Liver (tissue), 9 donors: ENCODE results near the gene PODXL2. TPM values are rescaled to one million over a fixed set of nuclear protein-coding genes. Genes with fewer than 3 reads are reported as not detected.

Experiments used
- DNase-seq: peaks from one replicate; pipeline ENCODE4 v3.0.0-alpha.2; 2017; ENCODE audit warnings: low spot score
- H3K27ac ChIP-seq, 2 donors: one replicate each; pipeline ENCODE4 v1.7.0; 2013; ENCODE audit warnings: inconsistent platforms in 2 of 2, low read length in 2 of 2, control low read depth in 1 of 2, low read depth in 1 of 2, mild to moderate bottlenecking in 1 of 2
- H3K27me3 ChIP-seq, 4 donors: one replicate each; pipeline versions ENCODE4 v1.6.1 to v1.7.0; 2013; ENCODE audit warnings: low read length in 3 of 4, inconsistent platforms in 1 of 4, mild to moderate bottlenecking in 1 of 4, moderate library complexity in 1 of 4; ENCODE audit not compliant: control insufficient read depth in 4 of 4, insufficient read depth in 4 of 4
- H3K36me3 ChIP-seq, 4 donors: one replicate each; pipeline versions ENCODE4 v1.6.1 to v1.7.0; 2013; ENCODE audit warnings: low read length in 3 of 4, mild to moderate bottlenecking in 3 of 4, low read depth in 1 of 4, moderate library complexity in 1 of 4; ENCODE audit not compliant: control insufficient read depth in 4 of 4, insufficient read depth in 3 of 4
- H3K4me1 ChIP-seq, 4 donors: one replicate each; pipeline versions ENCODE4 v1.6.1 to v1.7.0; 2013; ENCODE audit warnings: low read length in 3 of 4, mild to moderate bottlenecking in 3 of 4, moderate library complexity in 1 of 4; ENCODE audit not compliant: control insufficient read depth in 4 of 4, insufficient read depth in 4 of 4
- H3K4me3 ChIP-seq, 3 donors: one replicate each; pipeline versions ENCODE4 v1.6.1 to v1.7.0; 2013; ENCODE audit warnings: low read length in 3 of 3, control low read depth in 1 of 3, low read depth in 1 of 3, mild to moderate bottlenecking in 1 of 3
- H3K9ac ChIP-seq, 2 donors: one replicate each; pipeline ENCODE4 v1.7.0; 2013; ENCODE audit warnings: low read length in 2 of 2, mild to moderate bottlenecking in 2 of 2, moderate library complexity in 2 of 2, control low read depth in 1 of 2, low read depth in 1 of 2
- H3K9me3 ChIP-seq, 4 donors: one replicate each; pipeline versions ENCODE4 v1.6.1 to v1.7.0; 2013; ENCODE audit warnings: low read length in 3 of 4; ENCODE audit not compliant: control insufficient read depth in 4 of 4
- CTCF ChIP-seq: fragments of 150-350 bp; IDR thresholded peaks from 2 replicates; pipeline ENCODE4 v1.5.1; 2017; ENCODE audit warnings: improper control_type of control experiment, low read depth, low read length; ENCODE audit not compliant: missing input control
- EGR1 ChIP-seq, 2 donors: IDR thresholded peaks; 2 replicates each; pipeline ENCODE4 v1.6.1; 2016 to 2018; ENCODE audit warnings: antibody characterized with exemption in 2 of 2, low read depth in 2 of 2
- FOXA1 ChIP-seq: IDR thresholded peaks from 2 replicates; pipeline ENCODE4 v1.6.1; 2016; ENCODE audit warnings: antibody characterized with exemption
- FOXA2 ChIP-seq: IDR thresholded peaks from 2 replicates; pipeline ENCODE4 v1.6.1; 2016; ENCODE audit warnings: antibody characterized with exemption
- GABPA ChIP-seq, 2 donors: IDR thresholded peaks in 1 of 2; conservative IDR thresholded peaks in 1 of 2; 2 replicates each; pipeline ENCODE4 v1.6.1; 2016; ENCODE audit warnings: antibody characterized with exemption in 2 of 2, mild to moderate bottlenecking in 1 of 2, moderate library complexity in 1 of 2
- HNF4G ChIP-seq: IDR thresholded peaks from 2 replicates; pipeline ENCODE4 v1.6.1; 2016; ENCODE audit warnings: antibody characterized with exemption
- MAX ChIP-seq: IDR thresholded peaks from 2 replicates; pipeline ENCODE4 v1.6.1; 2016; ENCODE audit warnings: antibody characterized with exemption
- NR2F2 ChIP-seq: IDR thresholded peaks from 2 replicates; pipeline ENCODE4 v1.6.1; 2016; ENCODE audit warnings: antibody characterized with exemption
- RAD21 ChIP-seq, 2 donors: IDR thresholded peaks; 2 replicates each; pipeline ENCODE4 v1.6.1; 2016; ENCODE audit warnings: antibody characterized with exemption in 2 of 2, mild to moderate bottlenecking in 2 of 2
- REST ChIP-seq: IDR thresholded peaks from 2 replicates; pipeline ENCODE4 v1.6.1; 2016; ENCODE audit warnings: antibody characterized with exemption, mild to moderate bottlenecking
- RXRA ChIP-seq, 2 donors: IDR thresholded peaks; 2 replicates each; pipeline ENCODE4 v1.6.1; 2017 to 2018; ENCODE audit warnings: antibody characterized with exemption in 2 of 2, mild to moderate bottlenecking in 1 of 2
- SP1 ChIP-seq: IDR thresholded peaks from 2 replicates; pipeline ENCODE4 v1.6.1; 2018; ENCODE audit warnings: antibody characterized with exemption, mild to moderate bottlenecking
- TAF1 ChIP-seq: conservative IDR thresholded peaks from 2 replicates; pipeline ENCODE4 v1.6.1; 2016; ENCODE audit warnings: antibody characterized with exemption, mild to moderate bottlenecking
- YY1 ChIP-seq: IDR thresholded peaks from 2 replicates; pipeline ENCODE4 v1.6.1; 2016; ENCODE audit warnings: antibody characterized with exemption, mild to moderate bottlenecking
- WGBS: extraction: QIAGEN DNeasy Blood & Tissue Kit; methylation state at CpG from one replicate; pipeline ENCODE4 v1.1.7; 2013; 5-methylcytosine and 5-hydroxymethylcytosine counted together
- polyA plus RNA-seq, 2 donors: library from polyadenylated mRNA; stranded (reverse) in 1 of 2; unstranded in 1 of 2; fragments of 200-250 nt in 1 of 2; fragments of >200 nt in 1 of 2; fragmentation: Nextera tagmentation in 1 of 2; extraction: Ambion mirVana in 1 of 2; gene quantifications; one replicate each; pipeline versions ENCODE4 v1.2.1 to v1.2.3, GENCODE V29; 2013 to 2015
- total RNA-seq, 2 donors: library from RNA; depleted of rRNA; stranded (reverse); fragments of >200 nt; gene quantifications; one replicate each; pipeline ENCODE4 v1.2.3, GENCODE V29; 2014
- donor health status: healthy.
- donor health status: healthy.
- donor health status: healthy.
- donor health status: healthy.
- donor health status: healthy.

PODXL2 gene
- total and polyA plus RNA-seq, 4 donors: 0.47 to 1.4 (median 0.88) TPM

DNA sequence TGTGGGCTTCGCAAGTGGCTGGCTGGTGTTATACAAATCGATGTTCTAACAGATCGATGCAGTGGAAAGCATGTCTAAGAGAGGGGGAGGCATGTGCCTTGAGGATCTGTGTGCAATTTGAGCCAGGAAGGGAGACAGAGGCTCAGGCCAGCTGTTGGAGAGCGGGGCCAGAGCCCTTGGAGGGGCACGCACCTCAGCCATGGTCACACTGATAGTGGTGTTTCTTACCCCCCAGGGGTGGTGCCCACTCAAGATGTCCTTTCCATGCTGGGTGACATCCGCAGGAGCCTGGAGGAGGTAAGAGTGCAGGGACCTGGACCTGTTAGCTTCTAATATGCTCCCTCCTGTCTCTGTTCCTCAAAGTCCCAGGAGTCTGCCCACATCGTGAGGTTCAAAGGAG, 39.9 kb downstream of the PODXL2 start:
- 98% methylated on average over 7 of the region's 7 CpGs for WGBS
- Histone ChIP-seq H3K9me3 (no peaks in the 10 kb centered on the region), H3K36me3 (no peaks in the 10 kb centered on the region), H3K27ac (no peak overlapping the region), H3K9ac (no peak overlapping the region), H3K27me3 (no peaks in the 10 kb centered on the region), H3K4me3 (no peak overlapping the region), H3K4me1 (peaks cover 5 to 12% (median 7%) of the 10 kb centered on the region in 4 donors)
- TF ChIP-seq YY1: no peak
- TF ChIP-seq NR2F2: no peak
- no peak for TF ChIP-seq MAX
- no peak for TF ChIP-seq FOXA2
- DNase-seq: no peak

DNA sequence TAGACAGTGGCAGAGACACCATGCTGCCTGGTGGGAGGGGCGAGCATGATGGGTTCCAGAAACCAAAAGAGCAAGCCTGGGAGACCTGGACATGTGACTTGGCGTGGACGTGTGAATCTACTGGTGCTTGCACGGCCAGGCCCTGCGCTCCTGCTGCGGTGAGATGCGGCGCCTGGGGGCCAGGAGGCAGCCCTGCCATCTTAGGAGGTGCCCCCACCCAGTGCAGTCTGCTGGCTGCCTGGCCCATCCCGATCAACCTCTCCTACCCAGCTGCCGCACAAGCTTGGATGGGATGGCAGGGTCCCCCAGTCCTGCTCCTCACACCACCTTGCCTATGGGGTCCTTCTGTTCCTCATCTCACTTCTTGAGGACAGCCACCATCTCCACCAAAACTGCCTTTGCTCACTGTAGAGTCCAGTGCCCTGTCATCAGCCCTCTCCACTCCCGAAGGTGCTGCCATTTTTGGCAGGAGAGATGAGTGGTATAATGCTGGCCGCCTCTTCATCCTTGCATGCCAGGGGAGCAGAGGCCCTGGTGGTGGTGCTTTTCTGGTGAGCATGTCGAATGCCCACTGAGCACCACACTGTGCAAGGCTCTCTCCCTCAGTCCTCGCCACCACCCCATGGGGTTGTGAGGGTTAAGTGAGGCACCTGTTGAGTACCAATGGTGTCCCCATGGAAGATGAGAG, 40.7 kb downstream of the PODXL2 start:
- no peaks in the 10 kb centered on the region for H3K9me3 ChIP-seq
- TF ChIP-seq SP1: no peak
- TF ChIP-seq TAF1: no peak
- TF ChIP-seq RXRA (IDR thresholded peaks at IDR 0.05): no peak
- no peak for TF ChIP-seq NR2F2
- no peak for TF ChIP-seq EGR1 (IDR thresholded peaks at IDR 0.05; ENCODE audit: low read depth in 2 of 2)
- no peak for TF ChIP-seq HNF4G
- TF ChIP-seq RAD21 (IDR thresholded peaks at IDR 0.05): no peak
- TF ChIP-seq FOXA2: no peak
- no peak for TF ChIP-seq GABPA (IDR thresholded peaks at IDR 0.05 in 1 of 2, conservative IDR thresholded peaks at IDR 0.05 in 1 of 2)
- TF ChIP-seq CTCF: no peak
- TF ChIP-seq MAX: no peak
- no peak for TF ChIP-seq FOXA1
- H3K4me3 ChIP-seq: no peak overlapping the region
- H3K9ac ChIP-seq: no peak overlapping the region
- WGBS: 92% methylated on average over 14 of the region's 14 CpGs
- no peaks in the 10 kb centered on the region for H3K36me3 ChIP-seq
- H3K27me3 ChIP-seq: no peaks in the 10 kb centered on the region
- H3K4me1 ChIP-seq: peaks cover 5 to 14% (median 8%) of the 10 kb centered on the region in 4 donors
- no peak for DNase-seq
- no peak overlapping the region for H3K27ac ChIP-seq

DNA sequence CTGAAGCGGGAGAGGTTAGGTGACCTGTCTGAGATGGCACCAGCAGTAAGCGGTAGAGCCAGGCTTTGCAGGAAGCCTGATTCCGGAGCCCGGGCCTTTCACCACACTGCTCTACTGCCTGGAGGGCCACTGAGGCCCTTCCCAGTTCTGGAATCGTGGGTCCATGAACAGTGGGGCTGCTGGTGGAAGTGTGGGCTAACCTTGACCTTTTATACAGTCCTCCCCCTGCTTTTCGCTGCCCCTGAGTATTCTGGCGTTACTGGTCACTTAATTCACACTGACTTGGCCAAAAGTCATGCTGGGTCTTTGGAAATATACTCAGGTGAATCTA, 41.2 kb downstream of the PODXL2 start:
- Histone ChIP-seq H3K36me3 (no peaks in the 10 kb centered on the region), H3K27ac (no peak overlapping the region), H3K9ac (no peak overlapping the region), H3K4me3 (no peak overlapping the region), H3K27me3 (no peaks in the 10 kb centered on the region), H3K4me1 (peaks cover 5 to 14% (median 8%) of the 10 kb centered on the region in 4 donors), H3K9me3 (no peaks in the 10 kb centered on the region)
- TF ChIP-seq FOXA2 (no peak), REST (no peak), CTCF (no peak), FOXA1 (no peak), NR2F2 (no peak), HNF4G (no peak)
- no peak for DNase-seq
- 94% methylated on average over 7 of the region's 7 CpGs for WGBS
